ENCODE results near the gene CHST12. TPM values are rescaled to one million over a fixed set of nuclear protein-coding genes. Genes with fewer than 3 reads are reported as not detected.

Gene CHST12
- total and polyA plus RNA-seq, 2 experiments from 2014 or later: 7.2 to 21.5 TPM

DNA sequence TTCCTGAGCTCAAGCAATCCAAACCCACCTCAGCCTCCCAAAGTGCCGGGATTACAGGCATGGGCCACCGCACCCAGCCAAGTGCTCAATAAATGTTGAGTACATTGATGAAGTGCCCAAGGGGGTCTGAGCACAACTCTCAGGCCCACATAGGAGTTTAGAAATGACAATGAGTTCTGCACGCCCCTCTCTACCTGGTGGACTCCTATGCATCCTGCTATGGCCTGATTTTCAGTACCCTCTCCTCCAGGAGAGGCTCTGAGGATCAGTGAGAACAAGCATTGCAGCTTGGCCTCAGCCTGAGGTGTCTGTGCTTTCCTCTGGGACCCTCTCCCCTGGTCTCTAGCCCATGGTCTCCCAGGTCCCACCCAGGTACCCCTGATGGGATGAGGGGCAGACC, 93.7 kb downstream of the CHST12 start:
- no peak for TF ChIP-seq EZH2phosphoT487 (IDR thresholded peaks at IDR 0.05; ENCODE audit: low read depth, severe bottlenecking, unreplicated experiment)
- no peak for TF ChIP-seq CTCF (IDR thresholded peaks at IDR 0.05; ENCODE audit: poor library complexity)
- TF ChIP-seq EZH2 (IDR thresholded peaks at IDR 0.05; ENCODE audit: borderline replicate concordance): no peak
- no peaks in the 10 kb centered on the region for H3K9me3 ChIP-seq (ENCODE audit: low read depth)
- H3K9me2 ChIP-seq (replicated peaks; ENCODE audit: insufficient read depth): no peaks in the 10 kb centered on the region
- no peak for DNase-seq (ENCODE audit: low spot score)
- no peaks in the 10 kb centered on the region for H3K27me3 ChIP-seq
- WGBS (ENCODE audit: low lambda C conversion rate, missing lambda C conversion rate): 96% methylated on average over 3 of the region's 3 CpGs
- no peak overlapping the region for H3K4me3 ChIP-seq
- no peak overlapping the region for H3K4me2 ChIP-seq
- no peak overlapping the region for H3K27ac ChIP-seq
- H2AFZ ChIP-seq: no peak overlapping the region
- no peaks in the 10 kb centered on the region for H3K36me3 ChIP-seq (replicated peaks; ENCODE audit: insufficient read depth, low read depth)
- H4K20me1 ChIP-seq (ENCODE audit: insufficient read depth, poor library complexity, severe bottlenecking): no peaks in the 10 kb centered on the region
- H3K79me2 ChIP-seq: no peaks in the 10 kb centered on the region
- H3K4me1 ChIP-seq (ENCODE audit: insufficient read depth): peaks cover 27% of the 10 kb centered on the region

- Histone ChIP-seq H3K36me3 (replicated peaks; ENCODE audit: insufficient read depth, low read depth) (no peaks in the 10 kb centered on the region), H3K9me2 (replicated peaks; ENCODE audit: insufficient read depth) (no peaks in the 10 kb centered on the region), H3K4me2 (no peak overlapping the region), H3K27ac (peak overlapping the region; percentile 42), H2AFZ (no peak overlapping the region), H4K20me1 (ENCODE audit: insufficient read depth, poor library complexity, severe bottlenecking) (no peaks in the 10 kb centered on the region), H3K4me1 (ENCODE audit: insufficient read depth) (peaks cover 27% of the 10 kb centered on the region), H3K4me3 (no peak overlapping the region), H3K9me3 (ENCODE audit: low read depth) (no peaks in the 10 kb centered on the region), H3K79me2 (no peaks in the 10 kb centered on the region), H3K27me3 (no peaks in the 10 kb centered on the region)
- WGBS (ENCODE audit: low lambda C conversion rate, missing lambda C conversion rate): 71% methylated on average over 17 of the region's 25 CpGs
- TF ChIP-seq CTCF (IDR thresholded peaks at IDR 0.05; ENCODE audit: poor library complexity) (no peak), EZH2phosphoT487 (IDR thresholded peaks at IDR 0.05; ENCODE audit: low read depth, severe bottlenecking, unreplicated experiment) (no peak), EZH2 (IDR thresholded peaks at IDR 0.05; ENCODE audit: borderline replicate concordance) (no peak)
- DNase-seq (ENCODE audit: low spot score): peak; percentile 58
Observed at GRCh38 chr7:2497500-2498336, 94.3 kb downstream of the CHST12 start.

Small RNA genes within 50 kb of the gene (small RNA-seq; reads per million reads assigned to genes)
- gene AC004840.2: not detected

Other genes with a start within 250 kb of the CHST12 start
- 31.0 and 31.6 TPM in 2 replicates for gene MAD1L1, start 170.7 kb upstream of the CHST12 start, total RNA-seq
- 30.7 TPM in 2 replicates for gene MAD1L1, start 170.7 kb upstream of the CHST12 start, polyA plus RNA-seq
- 14.8 and 17.9 TPM in 2 replicates for gene MRM2, start 161.4 kb upstream of the CHST12 start, total RNA-seq
- gene MRM2, start 161.4 kb upstream of the CHST12 start, polyA plus RNA-seq: 27.5 and 31.3 TPM in 2 replicates
- gene NUDT1, start 161.4 kb upstream of the CHST12 start, total RNA-seq: 6.5 and 9.6 TPM in 2 replicates
- 16.3 and 21.0 TPM in 2 replicates for gene NUDT1, start 161.4 kb upstream of the CHST12 start, polyA plus RNA-seq
- 24.7 and 32.0 TPM in 2 replicates for gene SNX8, start 89.2 kb upstream of the CHST12 start, total RNA-seq
- 81.4 and 98.0 TPM in 2 replicates for gene SNX8, start 89.2 kb upstream of the CHST12 start, polyA plus RNA-seq
- 122 and 131 TPM in 2 replicates for gene EIF3B, start 48.8 kb upstream of the CHST12 start, total RNA-seq
- gene EIF3B, start 48.8 kb upstream of the CHST12 start, polyA plus RNA-seq: 139 and 145 TPM in 2 replicates
- gene GRIFIN, start 72.8 kb downstream of the CHST12 start, total RNA-seq: not detected in 2 replicates
- gene GRIFIN, start 72.8 kb downstream of the CHST12 start, polyA plus RNA-seq: not detected in 2 replicates
- 4.5 and 7.5 TPM in 2 replicates for gene LFNG, start 116.2 kb downstream of the CHST12 start, total RNA-seq
- gene LFNG, start 116.2 kb downstream of the CHST12 start, polyA plus RNA-seq: 1.2 and 1.6 TPM in 2 replicates
- gene BRAT1, start 151.9 kb downstream of the CHST12 start, total RNA-seq: 15.7 and 19.2 TPM in 2 replicates
- gene BRAT1, start 151.9 kb downstream of the CHST12 start, polyA plus RNA-seq: 37.8 and 45.0 TPM in 2 replicates
- gene IQCE, start 155.4 kb downstream of the CHST12 start, total RNA-seq: 8.2 and 13.3 TPM in 2 replicates
- gene IQCE, start 155.4 kb downstream of the CHST12 start, polyA plus RNA-seq: 10.0 and 11.8 TPM in 2 replicates
- gene TTYH3, start 228.4 kb downstream of the CHST12 start, total RNA-seq: 35.8 and 46.3 TPM in 2 replicates
- gene TTYH3, start 228.4 kb downstream of the CHST12 start, polyA plus RNA-seq: 101 and 108 TPM in 2 replicates

Measured in hepatocyte (in vitro differentiated cells).